ENCODE data around the gene SIGMAR1.

SIGMAR1 gene

GRCh38 chr9:34585946-34586669 is 51.5 kb downstream of the SIGMAR1 start:
- TF ChIP-seq EZH2phosphoT487 (conservative IDR thresholded peaks at IDR 0.05; ENCODE audit: low read length), result no peak
- TF ChIP-seq, protein P1, sequence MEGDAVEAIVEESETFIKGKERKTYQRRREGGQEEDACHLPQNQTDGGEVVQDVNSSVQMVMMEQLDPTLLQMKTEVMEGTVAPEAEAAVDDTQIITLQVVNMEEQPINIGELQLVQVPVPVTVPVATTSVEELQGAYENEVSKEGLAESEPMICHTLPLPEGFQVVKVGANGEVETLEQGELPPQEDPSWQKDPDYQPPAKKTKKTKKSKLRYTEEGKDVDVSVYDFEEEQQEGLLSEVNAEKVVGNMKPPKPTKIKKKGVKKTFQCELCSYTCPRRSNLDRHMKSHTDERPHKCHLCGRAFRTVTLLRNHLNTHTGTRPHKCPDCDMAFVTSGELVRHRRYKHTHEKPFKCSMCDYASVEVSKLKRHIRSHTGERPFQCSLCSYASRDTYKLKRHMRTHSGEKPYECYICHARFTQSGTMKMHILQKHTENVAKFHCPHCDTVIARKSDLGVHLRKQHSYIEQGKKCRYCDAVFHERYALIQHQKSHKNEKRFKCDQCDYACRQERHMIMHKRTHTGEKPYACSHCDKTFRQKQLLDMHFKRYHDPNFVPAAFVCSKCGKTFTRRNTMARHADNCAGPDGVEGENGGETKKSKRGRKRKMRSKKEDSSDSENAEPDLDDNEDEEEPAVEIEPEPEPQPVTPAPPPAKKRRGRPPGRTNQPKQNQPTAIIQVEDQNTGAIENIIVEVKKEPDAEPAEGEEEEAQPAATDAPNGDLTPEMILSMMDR (IDR thresholded peaks at IDR 0.05; ENCODE audit: insufficient read depth, low read length, poor library complexity, severe bottlenecking), result no peak
- no peak overlapping the region for H3K4me2 ChIP-seq (ENCODE audit: low read depth, low read length, poor library complexity, severe bottlenecking)
- no peaks in the 10 kb centered on the region for H3K79me2 ChIP-seq (ENCODE audit: insufficient read depth, low read length)
- no peaks in the 10 kb centered on the region for H3K9me3 ChIP-seq (ENCODE audit: insufficient read depth, low read length)
- no peaks in the 10 kb centered on the region for H3K27me3 ChIP-seq (ENCODE audit: low read length)
- no peaks in the 10 kb centered on the region for H3K36me3 ChIP-seq (ENCODE audit: low read length)
- no peak overlapping the region for H3K9ac ChIP-seq (ENCODE audit: low read length)
- H2AFZ ChIP-seq (ENCODE audit: low read depth, low read length, severe bottlenecking), result no peak overlapping the region
- H3K27ac ChIP-seq (ENCODE audit: low read depth, low read length), result no peak overlapping the region
- no peaks in the 10 kb centered on the region for H3F3A ChIP-seq (ENCODE audit: insufficient read depth)
- no peaks in the 10 kb centered on the region for H3K9me2 ChIP-seq (replicated peaks; ENCODE audit: insufficient read depth, low read length)
- no peaks in the 10 kb centered on the region for H4K20me1 ChIP-seq (ENCODE audit: low read depth, low read length)
- no peak overlapping the region for H3K4me3 ChIP-seq (ENCODE audit: insufficient read depth, low read length, poor library complexity, severe bottlenecking)

DNA sequence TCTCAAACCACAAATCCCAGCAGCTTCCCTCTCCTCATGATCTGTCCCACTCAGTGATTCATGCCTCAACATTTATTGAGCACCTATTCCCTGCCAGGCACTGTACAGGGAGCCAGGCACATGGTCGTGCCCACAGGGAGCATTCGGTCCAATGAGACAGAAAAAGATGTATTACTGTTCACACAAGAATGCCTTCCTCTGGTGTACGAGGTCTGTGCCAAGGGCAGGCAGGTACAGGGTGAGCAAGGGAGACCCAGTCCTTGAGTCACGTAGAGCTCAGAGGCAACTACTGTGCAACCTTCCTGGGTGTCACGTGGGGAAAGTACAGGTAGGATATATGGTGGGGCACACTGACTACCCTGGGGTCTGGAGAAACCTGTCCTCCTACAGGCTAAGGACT is 52.6 kb downstream of the SIGMAR1 start:
- Histone ChIP-seq H4K20me1 (ENCODE audit: low read depth, low read length) (no peaks in the 10 kb centered on the region), H3K4me2 (ENCODE audit: low read depth, low read length, poor library complexity, severe bottlenecking) (no peak overlapping the region), H3F3A (ENCODE audit: insufficient read depth) (no peaks in the 10 kb centered on the region), H3K36me3 (ENCODE audit: low read length) (no peaks in the 10 kb centered on the region), H3K79me2 (ENCODE audit: insufficient read depth, low read length) (no peaks in the 10 kb centered on the region), H2AFZ (ENCODE audit: low read depth, low read length, severe bottlenecking) (no peak overlapping the region), H3K9ac (ENCODE audit: low read length) (no peak overlapping the region), H3K4me3 (ENCODE audit: insufficient read depth, low read length, poor library complexity, severe bottlenecking) (no peak overlapping the region), H3K9me2 (replicated peaks; ENCODE audit: insufficient read depth, low read length) (no peaks in the 10 kb centered on the region), H3K9me3 (ENCODE audit: insufficient read depth, low read length) (no peaks in the 10 kb centered on the region), H3K27me3 (ENCODE audit: low read length) (no peaks in the 10 kb centered on the region), H3K27ac (ENCODE audit: low read depth, low read length) (no peak overlapping the region)
- TF ChIP-seq EZH2phosphoT487 (conservative IDR thresholded peaks at IDR 0.05; ENCODE audit: low read length), result no peak
- TF ChIP-seq, protein P1 (IDR thresholded peaks at IDR 0.05; ENCODE audit: insufficient read depth, low read length, poor library complexity, severe bottlenecking), result no peak

All from SU-DHL-6 (cell line).